ENCODE data around the gene TMEM178A. TPM values are rescaled to one million over a fixed set of nuclear protein-coding genes. Genes with fewer than 3 reads are reported as not detected.
"Not testable (repeated sequence)": the region's sequence is repeated elsewhere in the genome, so short reads cannot be mapped to it uniquely, and the experiment has no call there.

TMEM178A gene
- total and polyA plus RNA-seq, 2 of the 8 experiments (the other 6 are each of a cell fraction or from before 2014, with no cell fraction given) = 11.2 to 14.9 TPM

- not testable (repeated sequence) for H3K79me1 ChIP-seq (ENCODE audit: low read depth, low read length)
Measured at GRCh38 chr2:39628346-39628745, 37.4 kb upstream of the TMEM178A start.

More at GRCh38 chr2:39628346-39628745, 37.4 kb upstream of the TMEM178A start:
- H2BK120ac ChIP-seq (replicated peaks; ENCODE audit: low read depth, low read length); H3K27me3 ChIP-seq (replicated peaks in 1 of 4; ENCODE audit: control insufficient read depth in 3 of 4, extremely low read depth in 1 of 4, insufficient read depth in 3 of 4, low read length in 3 of 4); H2AK5ac ChIP-seq (ENCODE audit: low read depth, low read length); H3K56ac ChIP-seq (replicated peaks; ENCODE audit: insufficient read length, low read depth, low read length); H3K27ac ChIP-seq (ENCODE audit: low read depth, low read length); H2BK15ac ChIP-seq (ENCODE audit: low read length); H3K23ac ChIP-seq (ENCODE audit: insufficient read length); CTCF ChIA-PET (ENCODE audit: partially characterized antibody); H2BK12ac ChIP-seq (ENCODE audit: low read depth, low read length); H4K91ac ChIP-seq (replicated peaks; ENCODE audit: insufficient read length, low read length); H3K4me2 ChIP-seq (ENCODE audit: insufficient read depth in 1 of 2, low read depth in 2 of 2, low read length in 2 of 2); H4K8ac ChIP-seq (ENCODE audit: extremely low read depth, insufficient read depth, low read length); FAIRE-seq; H3K36me3 ChIP-seq (ENCODE audit: control insufficient read depth in 2 of 4, insufficient read depth in 4 of 4, low read length in 3 of 4); H4K20me1 ChIP-seq (replicated peaks in 1 of 2; ENCODE audit: control insufficient read depth in 1 of 2, insufficient read depth in 2 of 2, low read length in 2 of 2); H3K23me2 ChIP-seq (ENCODE audit: low read depth, low read length); H3K14ac ChIP-seq (ENCODE audit: insufficient read length); H2AFZ ChIP-seq (ENCODE audit: low read length); DNase-seq (ENCODE audit: low read depth in 1 of 2, low spot score in 2 of 2); H3K18ac ChIP-seq (ENCODE audit: extremely low read depth, low read length); H3K4me1 ChIP-seq (replicated peaks in 1 of 4; ENCODE audit: control insufficient read depth in 3 of 4, insufficient read depth in 4 of 4, low read length in 3 of 4); H2BK20ac ChIP-seq (ENCODE audit: low read length); H3K79me2 ChIP-seq (ENCODE audit: control insufficient read depth in 1 of 2, insufficient read depth in 2 of 2, low read length in 2 of 2); H3K4ac ChIP-seq (replicated peaks; ENCODE audit: insufficient read length, low read depth, low read length); H3K9ac ChIP-seq (replicated peaks in 1 of 4; ENCODE audit: extremely low read depth in 1 of 4, low read depth in 3 of 4, low read length in 3 of 4); POLR2A ChIA-PET (ENCODE audit: partially characterized antibody); H3K4me3 ChIP-seq (ENCODE audit: extremely low read depth in 1 of 4, insufficient read depth in 2 of 4, low read depth in 3 of 4, low read length in 4 of 4); H4K5ac ChIP-seq (ENCODE audit: insufficient read length, low read depth, low read length); H2BK5ac ChIP-seq (ENCODE audit: low read depth, low read length): not testable (repeated sequence)
- 94% methylated on average over 11 of the region's 28 CpGs; no CpG with 5 or more reads in 1 of the 2 experiments for WGBS, 2 experiments (ENCODE audit: extremely low coverage in 1 of 2, insufficient coverage in 1 of 2, insufficient read length in 1 of 2, insufficient replicate concordance in 2 of 2, low coverage in 1 of 2, low lambda C conversion rate in 2 of 2, missing lambda C conversion rate in 1 of 2)
- peaks cover 4 to 13% of the 10 kb centered on the region in 2 experiments; a peak in 2 of 4 replicates for H3K9me3 ChIP-seq (ENCODE audit: insufficient read depth in 2 of 2, low read depth in 1 of 2, low read length in 1 of 2)

Data from H1 (cell line).